Astrocyte (in vitro differentiated cells and primary cell): Measurements from ENCODE around the gene CNST. TPM values are rescaled to one million over a fixed set of nuclear protein-coding genes. Genes with fewer than 3 reads are reported as not detected.

ENCODE experiments used
- DNase-seq: peaks from one replicate; pipeline ENCODE4 v3.0.0-alpha.2; 2010; ENCODE audit warnings: low read depth
- FAIRE-seq: peaks from 2 replicates; lab custom pipeline; 2011; peaks lifted over from hg19 to GRCh38; lab: Jason Lieb, UNC
- H2AFZ ChIP-seq: 2 replicates; pipeline ENCODE4 v1.6.0; 2012; ENCODE audit warnings: low read depth, low read length, inconsistent platforms
- H3K27ac ChIP-seq: 2 replicates; pipeline ENCODE4 v1.5.1; 2011; ENCODE audit warnings: low read depth, low read length, inconsistent platforms
- H3K27me3 ChIP-seq: 2 replicates; pipeline ENCODE4 v1.6.0; 2011; ENCODE audit warnings: low read length, inconsistent platforms; ENCODE audit not compliant: insufficient read depth
- H3K36me3 ChIP-seq: 2 replicates; pipeline ENCODE4 v1.5.1; 2011; ENCODE audit warnings: low read length, inconsistent platforms; ENCODE audit not compliant: insufficient read depth
- H3K4me1 ChIP-seq: 2 replicates; pipeline ENCODE4 v1.5.1; 2011; ENCODE audit warnings: low read length, inconsistent platforms; ENCODE audit not compliant: insufficient read depth
- H3K4me2 ChIP-seq: 2 replicates; pipeline ENCODE4 v1.6.0; 2012; ENCODE audit warnings: low read length, inconsistent platforms
- H3K4me3 ChIP-seq: 2 replicates; pipeline ENCODE4 v1.5.1; 2011; ENCODE audit warnings: low read depth, mild to moderate bottlenecking, low read length, inconsistent platforms; ENCODE audit not compliant: insufficient read depth
- H3K79me2 ChIP-seq: 2 replicates; pipeline ENCODE4 v1.6.0; 2012; ENCODE audit warnings: mild to moderate bottlenecking, low read length, inconsistent platforms; ENCODE audit not compliant: insufficient read depth
- H3K9ac ChIP-seq: 2 replicates; pipeline ENCODE4 v1.6.0; 2012; ENCODE audit warnings: mild to moderate bottlenecking, low read length, inconsistent platforms
- H3K9me3 ChIP-seq: 2 replicates; pipeline ENCODE4 v1.5.1; 2012; ENCODE audit warnings: low read depth, mild to moderate bottlenecking, low read length, inconsistent platforms; ENCODE audit not compliant: insufficient read depth
- H4K20me1 ChIP-seq: 2 replicates; pipeline ENCODE4 v1.6.0; 2012; ENCODE audit warnings: low read length, inconsistent platforms; ENCODE audit not compliant: insufficient read depth
- H3K27ac Mint-ChIP-seq: one replicate; pipeline ENCODE4 v1.8.0; 2021; ENCODE audit warnings: mild to moderate bottlenecking, mixed read lengths; ENCODE audit not compliant: unreplicated experiment
- H3K27me3 Mint-ChIP-seq: one replicate; pipeline ENCODE4 v1.8.0; 2021; ENCODE audit warnings: low read depth, mixed read lengths; ENCODE audit not compliant: unreplicated experiment
- H3K36me3 Mint-ChIP-seq: one replicate; pipeline ENCODE4 v1.8.0; 2021; ENCODE audit warnings: low read depth, mixed read lengths; ENCODE audit not compliant: unreplicated experiment
- H3K4me1 Mint-ChIP-seq: one replicate; pipeline ENCODE4 v1.8.0; 2021; ENCODE audit warnings: low read depth, mixed read lengths; ENCODE audit not compliant: unreplicated experiment
- H3K4me3 Mint-ChIP-seq: one replicate; pipeline ENCODE4 v1.8.0; 2021; ENCODE audit warnings: mild to moderate bottlenecking, moderate library complexity, mixed read lengths; ENCODE audit not compliant: unreplicated experiment
- H3K9me3 Mint-ChIP-seq: one replicate; pipeline ENCODE4 v1.8.0; 2021; ENCODE audit warnings: mild to moderate bottlenecking, mixed read lengths; ENCODE audit not compliant: unreplicated experiment
- EZH2 ChIP-seq: IDR thresholded peaks from 2 replicates; pipeline ENCODE4 v1.6.1; 2012; ENCODE audit warnings: mild to moderate bottlenecking, low read length, inconsistent platforms; ENCODE audit not compliant: insufficient read depth
- total RNA-seq: library from RNA; stranded (reverse); gene quantifications from 2 replicates; pipeline ENCODE4 v1.2.1, GENCODE V29; 2021
- TF ChIP-seq, protein P1 (sequence below): IDR thresholded peaks from 2 replicates; pipeline ENCODE4 v1.5.1; 2011; ENCODE audit warnings: low read depth, mild to moderate bottlenecking, inconsistent platforms, low read length, moderate library complexity; ENCODE audit not compliant: insufficient read depth

Gene CNST
- total RNA-seq, 1 donor from 2014 or later, result 19.8 TPM

- peaks cover 1% of the 10 kb centered on the region for H3K36me3 Mint-ChIP-seq
- Histone ChIP-seq H3K9ac (no peak overlapping the region), H3K9me3 (peaks cover 39% of the 10 kb centered on the region), H3K79me2 (no peaks in the 10 kb centered on the region), H3K4me1 (no peaks in the 10 kb centered on the region), H3K4me3 (no peak overlapping the region), H3K4me2 (no peak overlapping the region), H3K36me3 (no peaks in the 10 kb centered on the region), H4K20me1 (no peaks in the 10 kb centered on the region), H3K27me3 (no peaks in the 10 kb centered on the region), H3K27ac (no peak overlapping the region), H2AFZ (no peak overlapping the region)
- no peak for TF ChIP-seq EZH2
- TF ChIP-seq, protein P1, sequence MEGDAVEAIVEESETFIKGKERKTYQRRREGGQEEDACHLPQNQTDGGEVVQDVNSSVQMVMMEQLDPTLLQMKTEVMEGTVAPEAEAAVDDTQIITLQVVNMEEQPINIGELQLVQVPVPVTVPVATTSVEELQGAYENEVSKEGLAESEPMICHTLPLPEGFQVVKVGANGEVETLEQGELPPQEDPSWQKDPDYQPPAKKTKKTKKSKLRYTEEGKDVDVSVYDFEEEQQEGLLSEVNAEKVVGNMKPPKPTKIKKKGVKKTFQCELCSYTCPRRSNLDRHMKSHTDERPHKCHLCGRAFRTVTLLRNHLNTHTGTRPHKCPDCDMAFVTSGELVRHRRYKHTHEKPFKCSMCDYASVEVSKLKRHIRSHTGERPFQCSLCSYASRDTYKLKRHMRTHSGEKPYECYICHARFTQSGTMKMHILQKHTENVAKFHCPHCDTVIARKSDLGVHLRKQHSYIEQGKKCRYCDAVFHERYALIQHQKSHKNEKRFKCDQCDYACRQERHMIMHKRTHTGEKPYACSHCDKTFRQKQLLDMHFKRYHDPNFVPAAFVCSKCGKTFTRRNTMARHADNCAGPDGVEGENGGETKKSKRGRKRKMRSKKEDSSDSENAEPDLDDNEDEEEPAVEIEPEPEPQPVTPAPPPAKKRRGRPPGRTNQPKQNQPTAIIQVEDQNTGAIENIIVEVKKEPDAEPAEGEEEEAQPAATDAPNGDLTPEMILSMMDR, result no peak
- H3K4me3 Mint-ChIP-seq, result no peak overlapping the region
- no peaks in the 10 kb centered on the region for H3K4me1 Mint-ChIP-seq
- H3K27me3 Mint-ChIP-seq, result peaks cover 8% of the 10 kb centered on the region
- DNase-seq (no peak), FAIRE-seq (no peak)
- H3K27ac Mint-ChIP-seq, result no peak overlapping the region
- H3K9me3 Mint-ChIP-seq, result peaks cover 30% of the 10 kb centered on the region
Observed at GRCh38 chr1:246518456-246519205, 47.6 kb upstream of the CNST start.

- H3K27me3 Mint-ChIP-seq, result peaks cover 9% of the 10 kb centered on the region
- TF ChIP-seq, protein P1, result no peak
- no peak for TF ChIP-seq EZH2
- no peaks in the 10 kb centered on the region for H3K4me1 Mint-ChIP-seq
- no peak overlapping the region for H3K27ac Mint-ChIP-seq
- no peaks in the 10 kb centered on the region for H4K20me1 ChIP-seq
- no peaks in the 10 kb centered on the region for H3K36me3 ChIP-seq
- no peaks in the 10 kb centered on the region for H3K27me3 ChIP-seq
- peaks cover 1% of the 10 kb centered on the region for H3K36me3 Mint-ChIP-seq
- no peak overlapping the region for H3K4me3 ChIP-seq
- H3K9me3 ChIP-seq, result peaks cover 34% of the 10 kb centered on the region
- DNase-seq (no peak), FAIRE-seq (no peak)
- no peak overlapping the region for H3K27ac ChIP-seq
- no peak overlapping the region for H3K4me3 Mint-ChIP-seq
- no peak overlapping the region for H2AFZ ChIP-seq
- no peak overlapping the region for H3K9ac ChIP-seq
- no peaks in the 10 kb centered on the region for H3K79me2 ChIP-seq
- H3K9me3 Mint-ChIP-seq, result peaks cover 25% of the 10 kb centered on the region
- no peaks in the 10 kb centered on the region for H3K4me1 ChIP-seq
- H3K4me2 ChIP-seq, result no peak overlapping the region
Observed at GRCh38 chr1:246519514-246519913, 46.7 kb upstream of the CNST start.

GRCh38 chr1:246526380-246526779, 39.9 kb upstream of the CNST start:
- no peaks in the 10 kb centered on the region for H3K36me3 ChIP-seq
- Mint-ChIP-seq H3K36me3 (peaks cover 12% of the 10 kb centered on the region), H3K9me3 (peaks cover 29% of the 10 kb centered on the region), H3K4me1 (peaks cover 2% of the 10 kb centered on the region), H3K4me3 (no peak overlapping the region), H3K27me3 (peaks cover 16% of the 10 kb centered on the region), H3K27ac (no peak overlapping the region)
- FAIRE-seq, result no peak
- H4K20me1 ChIP-seq, result no peaks in the 10 kb centered on the region
- TF ChIP-seq EZH2, result no peak
- TF ChIP-seq, protein P1, result no peak
- DNase-seq, result no peak
- no peaks in the 10 kb centered on the region for H3K27me3 ChIP-seq
- H3K27ac ChIP-seq, result no peak overlapping the region
- H3K79me2 ChIP-seq, result no peaks in the 10 kb centered on the region
- H3K9ac ChIP-seq, result no peak overlapping the region
- H3K4me3 ChIP-seq, result no peak overlapping the region
- H3K4me2 ChIP-seq, result no peak overlapping the region
- H2AFZ ChIP-seq, result no peak overlapping the region
- H3K9me3 ChIP-seq, result peaks cover 3% of the 10 kb centered on the region
- no peaks in the 10 kb centered on the region for H3K4me1 ChIP-seq
